H1 (cell line): ENCODE measurements around the gene CDC42EP3. TPM values are rescaled to one million over a fixed set of nuclear protein-coding genes. Genes with fewer than 3 reads are reported as not detected.

Source experiments
- CTCF ChIA-PET: fragments of 300-600 bp; sonication (Branson Sonifier 250); formaldehyde crosslinking; loops from one replicate; lab custom pipeline; 2021; ENCODE audit not compliant: partially characterized antibody; lab: Charles Lee
- POLR2A ChIA-PET: fragments of 300-600 bp; sonication (Branson Sonifier 250); formaldehyde crosslinking; loops from one replicate; lab custom pipeline; 2021; ENCODE audit warnings: inconsistent platforms; ENCODE audit not compliant: partially characterized antibody; lab: Charles Lee
- DNase-seq, 2 experiments: peaks; one replicate each; pipeline versions ENCODE4 v3.0.0 to v3.0.0-alpha.2; 2010 to 2022; ENCODE audit warnings: low spot score in 2 of 2, low read depth in 1 of 2, mixed read lengths in 1 of 2
- FAIRE-seq: peaks from 2 replicates; lab custom pipeline; 2011; peaks lifted over from hg19 to GRCh38; lab: Jason Lieb, UNC
- H2AFZ ChIP-seq: 2 replicates; pipeline ENCODE4 v1.8.1; 2012; ENCODE audit warnings: low read length, inconsistent platforms
- H2AK5ac ChIP-seq: 2 replicates; pipeline ENCODE4 v1.6.1; 2013; ENCODE audit warnings: low read depth, low read length
- H2BK120ac ChIP-seq: replicated peaks from 2 replicates; pipeline ENCODE3; 2013; ENCODE audit warnings: low read depth, low read length, inconsistent platforms
- H2BK12ac ChIP-seq: 2 replicates; pipeline ENCODE4 v1.6.1; 2013; ENCODE audit warnings: low read depth, low read length
- H2BK15ac ChIP-seq: 2 replicates; pipeline ENCODE4 v1.6.1; 2013; ENCODE audit warnings: low read length
- H2BK20ac ChIP-seq: 2 replicates; pipeline ENCODE4 v1.6.1; 2013; ENCODE audit warnings: low read length
- H2BK5ac ChIP-seq: 2 replicates; pipeline ENCODE4 v1.6.1; 2013; ENCODE audit warnings: low read depth, low read length
- H3K14ac ChIP-seq: 2 replicates; pipeline ENCODE4 v1.6.1; 2013; ENCODE audit warnings: inconsistent platforms; ENCODE audit not compliant: insufficient read length
- H3K18ac ChIP-seq: 2 replicates; pipeline ENCODE4 v1.6.1; 2013; ENCODE audit warnings: low read length; ENCODE audit errors: extremely low read depth
- H3K23ac ChIP-seq: 2 replicates; pipeline ENCODE4 v1.6.1; 2013; ENCODE audit warnings: inconsistent platforms; ENCODE audit not compliant: insufficient read length
- H3K23me2 ChIP-seq: 2 replicates; pipeline ENCODE4 v1.6.1; 2013; ENCODE audit warnings: low read depth, low read length
- H3K27ac ChIP-seq: 2 replicates; pipeline ENCODE4 v1.6.1; 2011; ENCODE audit warnings: low read depth, low read length, inconsistent platforms
- H3K27me3 ChIP-seq, 4 experiments: replicated peaks in 1 of 4; 1 replicate in 1 of 4; 2 replicates in 3 of 4; pipeline versions ENCODE4 v1.6.1 to v1.8.1; 2011 to 2013; ENCODE audit warnings: low read length in 3 of 4, mild to moderate bottlenecking in 3 of 4, inconsistent platforms in 2 of 4, mixed read lengths in 2 of 4, moderate library complexity in 1 of 4; ENCODE audit not compliant: control insufficient read depth in 3 of 4, insufficient read depth in 3 of 4; ENCODE audit errors: extremely low read depth in 1 of 4
- H3K36me3 ChIP-seq, 4 experiments: 2 replicates each; pipeline versions ENCODE4 v1.6.1 to v1.8.1; 2011 to 2013; ENCODE audit warnings: mild to moderate bottlenecking in 4 of 4, low read length in 3 of 4, moderate library complexity in 2 of 4, control low read depth in 1 of 4, inconsistent platforms in 1 of 4; ENCODE audit not compliant: insufficient read depth in 4 of 4, control insufficient read depth in 2 of 4
- H3K4ac ChIP-seq: replicated peaks from 2 replicates; pipeline ENCODE3; 2013; ENCODE audit warnings: low read length, low read depth, mixed read lengths, inconsistent platforms; ENCODE audit not compliant: insufficient read length
- H3K4me1 ChIP-seq, 4 experiments: replicated peaks in 1 of 4; 1 replicate in 1 of 4; 2 replicates in 3 of 4; pipeline versions ENCODE4 v1.6.1 to v1.8.1; 2011 to 2013; ENCODE audit warnings: low read length in 3 of 4, inconsistent platforms in 2 of 4, mixed read lengths in 1 of 4; ENCODE audit not compliant: insufficient read depth in 4 of 4, control insufficient read depth in 3 of 4
- H3K4me2 ChIP-seq, 2 experiments: 2 replicates each; pipeline versions ENCODE4 v1.6.1 to v1.8.1; 2011 to 2013; ENCODE audit warnings: low read depth in 2 of 2, low read length in 2 of 2, control low read depth in 1 of 2, inconsistent platforms in 1 of 2, mild to moderate bottlenecking in 1 of 2; ENCODE audit not compliant: insufficient read depth in 1 of 2
- H3K4me3 ChIP-seq, 4 experiments: fragments of 200-600, 300-600 bp in 1 of 4; sonication (generic), shearing (Covaris generic), sonication (Bioruptor Twin) in 1 of 4; 2 replicates each; pipeline versions ENCODE4 v1.5.1 to v1.8.1; 2011 to 2016; ENCODE audit warnings: low read length in 4 of 4, low read depth in 3 of 4, control low read depth in 2 of 4, inconsistent platforms in 2 of 4, mild to moderate bottlenecking in 2 of 4, mixed read lengths in 1 of 4, moderate library complexity in 1 of 4; ENCODE audit not compliant: insufficient read depth in 2 of 4; ENCODE audit errors: extremely low read depth in 1 of 4
- H3K56ac ChIP-seq: replicated peaks from 2 replicates; pipeline ENCODE3; 2013; ENCODE audit warnings: low read depth, mild to moderate bottlenecking, mixed read lengths, low read length, inconsistent platforms; ENCODE audit not compliant: insufficient read length
- H3K79me1 ChIP-seq: 2 replicates; pipeline ENCODE4 v1.6.1; 2013; ENCODE audit warnings: low read depth, low read length, control low read depth
- H3K79me2 ChIP-seq, 2 experiments: 2 replicates each; pipeline versions ENCODE4 v1.6.1 to v1.8.1; 2012 to 2013; ENCODE audit warnings: low read length in 2 of 2, mild to moderate bottlenecking in 2 of 2, inconsistent platforms in 1 of 2; ENCODE audit not compliant: insufficient read depth in 2 of 2, control insufficient read depth in 1 of 2
- H3K9ac ChIP-seq, 4 experiments: replicated peaks in 1 of 4; 1 replicate in 1 of 4; 2 replicates in 3 of 4; pipeline versions ENCODE4 v1.6.1 to v1.8.1; 2011 to 2013; ENCODE audit warnings: low read depth in 3 of 4, low read length in 3 of 4, control low read depth in 2 of 4, mild to moderate bottlenecking in 2 of 4, moderate library complexity in 2 of 4, inconsistent platforms in 1 of 4; ENCODE audit errors: extremely low read depth in 1 of 4
- H3K9me3 ChIP-seq, 2 experiments: 2 replicates each; pipeline versions ENCODE4 v1.6.1 to v1.8.1; 2012 to 2013; ENCODE audit warnings: mild to moderate bottlenecking in 2 of 2, moderate library complexity in 2 of 2, control low read depth in 1 of 2, inconsistent platforms in 1 of 2, low read depth in 1 of 2, low read length in 1 of 2, mixed read lengths in 1 of 2; ENCODE audit not compliant: insufficient read depth in 2 of 2
- H4K20me1 ChIP-seq, 2 experiments: replicated peaks in 1 of 2; 2 replicates each; pipeline versions ENCODE3 to v1.8.1; 2011 to 2013; ENCODE audit warnings: inconsistent platforms in 2 of 2, low read length in 2 of 2, mild to moderate bottlenecking in 1 of 2; ENCODE audit not compliant: insufficient read depth in 2 of 2, control insufficient read depth in 1 of 2
- H4K5ac ChIP-seq: 2 replicates; pipeline ENCODE4 v1.6.1; 2013; ENCODE audit warnings: low read length, low read depth, mixed read lengths, inconsistent platforms; ENCODE audit not compliant: insufficient read length
- H4K8ac ChIP-seq: 2 replicates; pipeline ENCODE4 v1.8.0; 2013; ENCODE audit warnings: mild to moderate bottlenecking, moderate library complexity, low read length, inconsistent platforms; ENCODE audit not compliant: insufficient read depth; ENCODE audit errors: extremely low read depth
- H4K91ac ChIP-seq: replicated peaks from 2 replicates; pipeline ENCODE3; 2013; ENCODE audit warnings: low read length, mixed read lengths, inconsistent platforms; ENCODE audit not compliant: insufficient read length
- CBX5 ChIP-seq: fragments of 300-800, 300-1000 bp; sonication (generic); IDR thresholded peaks from 2 replicates; pipeline ENCODE4 v1.7.1; 2016; ENCODE audit warnings: antibody characterized with exemption, low read length, low read depth
- NANOG ChIP-seq: IDR thresholded peaks from 2 replicates; pipeline ENCODE4 v1.6.1; 2011; ENCODE audit warnings: low read length, low read depth, mild to moderate bottlenecking, inconsistent platforms; ENCODE audit not compliant: insufficient read depth, poor library complexity, severe bottlenecking
- POLR2AphosphoS5 ChIP-seq: IDR thresholded peaks from 2 replicates; pipeline ENCODE4 v1.6.1; 2011; ENCODE audit warnings: low read depth, low read length
- RNF2 ChIP-seq: fragments of 200-900, 300-1000 bp; sonication (generic); IDR thresholded peaks from 2 replicates; pipeline ENCODE4 v1.7.1; 2016; ENCODE audit warnings: borderline replicate concordance, low read depth, mild to moderate bottlenecking, antibody characterized with exemption, low read length; ENCODE audit not compliant: poor library complexity, severe bottlenecking; ENCODE audit errors: missing control alignments
- SIX5 ChIP-seq: IDR thresholded peaks from 2 replicates; pipeline ENCODE4 v1.6.1; 2011; ENCODE audit warnings: mild to moderate bottlenecking, low read depth, low read length
- WGBS, 2 experiments: shearing (Covaris generic) in 1 of 2; methylation state at CpG; one replicate each; pipeline versions ENCODE4 v1.1.6 to v1.1.7; 2013 to 2015; ENCODE audit warnings: low lambda C conversion rate in 2 of 2, mixed read lengths in 2 of 2, inconsistent platforms in 1 of 2, low coverage in 1 of 2, missing lambda C conversion rate in 1 of 2; ENCODE audit not compliant: insufficient replicate concordance in 2 of 2, insufficient coverage in 1 of 2, insufficient read length in 1 of 2; ENCODE audit errors: extremely low coverage in 1 of 2, missing lambda C conversion rate in 1 of 2; 5-methylcytosine and 5-hydroxymethylcytosine counted together
- polyA plus RNA-seq, 7 experiments: library from polyadenylated mRNA; depleted of rRNA in 3 of 7; stranded (reverse) in 5 of 7; unstranded in 2 of 7; fragments of >200 nt in 5 of 7; fragments of 200-250 nt in 2 of 7; gene quantifications; 1 replicate in 5 of 7; 2 replicates in 1 of 7; 4 replicates in 1 of 7; pipeline versions ENCODE4 v1.2.1 to v1.2.3, GENCODE V29; 2011 to 2013; ENCODE audit warnings: missing spikeins in 2 of 7, mixed read lengths in 2 of 7
- total RNA-seq: library from RNA; stranded (reverse); fragmentation: NEBNext Ultra II Directional; extraction: Animal tissue kit (Norgen Biotek cat#: 25700); gene quantifications from 2 replicates; pipeline ENCODE4 v1.2.1, GENCODE V29; 2021
- TF ChIP-seq, protein P1 (sequence below): IDR thresholded peaks from 2 replicates; pipeline ENCODE4 v1.6.1; 2011; ENCODE audit warnings: low read length, improper control_type of control experiment
- TF ChIP-seq, protein P2 (sequence below), 3 experiments: IDR thresholded peaks; 1 replicate in 2 of 3; 2 replicates in 1 of 3; pipeline versions ENCODE4 v1.5.1 to v1.6.1; 2011; ENCODE audit warnings: low read length in 3 of 3, mild to moderate bottlenecking in 3 of 3, inconsistent platforms in 2 of 3, low read depth in 1 of 3, moderate library complexity in 1 of 3; ENCODE audit not compliant: insufficient read depth in 1 of 3; ENCODE audit errors: control extremely low read depth in 1 of 3

The CDC42EP3 gene
- total and polyA plus RNA-seq, 2 of the 8 experiments (the other 6 are each of a cell fraction or from before 2014, with no cell fraction given) = 18.4 to 24.7 TPM

DNA sequence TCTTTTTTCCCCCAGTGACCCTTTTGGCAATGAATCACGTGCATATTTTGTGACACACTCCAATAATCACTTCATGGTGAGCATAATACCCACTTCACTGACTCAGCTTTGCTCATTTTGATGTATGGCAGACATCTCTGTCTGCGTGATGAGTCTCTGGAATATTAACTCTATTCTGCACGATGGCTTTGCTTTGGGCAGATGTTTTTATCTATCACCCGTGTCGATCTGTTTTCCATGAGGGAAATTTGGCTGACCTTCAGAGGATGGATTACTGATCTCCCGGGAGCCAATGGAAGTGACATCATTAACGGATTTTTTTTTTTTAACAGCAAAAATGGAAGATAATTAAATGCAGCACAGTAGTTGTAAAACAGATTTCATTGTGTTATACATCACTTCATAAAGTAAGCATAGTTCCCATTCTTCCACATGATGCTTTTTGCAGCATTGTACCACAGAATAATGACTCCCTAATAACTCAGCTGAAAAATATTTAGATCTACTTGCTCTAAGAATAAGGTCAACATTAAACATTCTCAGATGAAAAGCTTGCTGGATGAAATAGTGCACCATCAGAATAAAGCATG, 29.8 kb downstream of the CDC42EP3 start:
- Histone ChIP-seq H4K20me1 (peaks cover 0 to 2% of the 10 kb centered on the region in 2 experiments), H3K4me1 (no peaks in the 10 kb centered on the region), H2BK12ac (no peak overlapping the region), H3K36me3 (peaks cover 3 to 18% (median 8%) of the 10 kb centered on the region in 4 experiments; a peak in 7 of 8 replicates), H2BK15ac (no peak overlapping the region), H3K9ac (no peak overlapping the region), H2BK5ac (no peak overlapping the region), H4K91ac (no peak overlapping the region), H2BK20ac (no peak overlapping the region), H3K23me2 (no peaks in the 10 kb centered on the region), H3K79me2 (no peaks in the 10 kb centered on the region), H3K9me3 (no peaks in the 10 kb centered on the region), H2AFZ (no peak overlapping the region), H2AK5ac (no peak overlapping the region), H3K4me2 (no peak overlapping the region), H4K8ac (no peak overlapping the region), H3K27ac (no peak overlapping the region), H2BK120ac (no peak overlapping the region), H3K23ac (no peak overlapping the region), H3K14ac (no peak overlapping the region), H3K18ac (no peak overlapping the region), H3K56ac (no peak overlapping the region), H3K4me3 (no peak overlapping the region), H3K79me1 (no peaks in the 10 kb centered on the region), H4K5ac (no peak overlapping the region), H3K4ac (no peak overlapping the region), H3K27me3 (no peaks in the 10 kb centered on the region)
- ChIA-PET POLR2A (interaction anchor here (0.6 kb wide), 2 partner anchors 135 to 1847 kb away, joined by 3 read pairs; no protein-coding TSS in a partner anchor), CTCF (no interaction called here)
- FAIRE-seq (no peak), DNase-seq (no peak)
- TF ChIP-seq NANOG (no peak), CBX5 (no peak), RNF2 (no peak), SIX5 (no peak), POLR2AphosphoS5 (no peak)
- TF ChIP-seq, protein P1, sequence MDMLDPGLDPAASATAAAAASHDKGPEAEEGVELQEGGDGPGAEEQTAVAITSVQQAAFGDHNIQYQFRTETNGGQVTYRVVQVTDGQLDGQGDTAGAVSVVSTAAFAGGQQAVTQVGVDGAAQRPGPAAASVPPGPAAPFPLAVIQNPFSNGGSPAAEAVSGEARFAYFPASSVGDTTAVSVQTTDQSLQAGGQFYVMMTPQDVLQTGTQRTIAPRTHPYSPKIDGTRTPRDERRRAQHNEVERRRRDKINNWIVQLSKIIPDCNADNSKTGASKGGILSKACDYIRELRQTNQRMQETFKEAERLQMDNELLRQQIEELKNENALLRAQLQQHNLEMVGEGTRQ = no peak
- TF ChIP-seq, protein P2, sequence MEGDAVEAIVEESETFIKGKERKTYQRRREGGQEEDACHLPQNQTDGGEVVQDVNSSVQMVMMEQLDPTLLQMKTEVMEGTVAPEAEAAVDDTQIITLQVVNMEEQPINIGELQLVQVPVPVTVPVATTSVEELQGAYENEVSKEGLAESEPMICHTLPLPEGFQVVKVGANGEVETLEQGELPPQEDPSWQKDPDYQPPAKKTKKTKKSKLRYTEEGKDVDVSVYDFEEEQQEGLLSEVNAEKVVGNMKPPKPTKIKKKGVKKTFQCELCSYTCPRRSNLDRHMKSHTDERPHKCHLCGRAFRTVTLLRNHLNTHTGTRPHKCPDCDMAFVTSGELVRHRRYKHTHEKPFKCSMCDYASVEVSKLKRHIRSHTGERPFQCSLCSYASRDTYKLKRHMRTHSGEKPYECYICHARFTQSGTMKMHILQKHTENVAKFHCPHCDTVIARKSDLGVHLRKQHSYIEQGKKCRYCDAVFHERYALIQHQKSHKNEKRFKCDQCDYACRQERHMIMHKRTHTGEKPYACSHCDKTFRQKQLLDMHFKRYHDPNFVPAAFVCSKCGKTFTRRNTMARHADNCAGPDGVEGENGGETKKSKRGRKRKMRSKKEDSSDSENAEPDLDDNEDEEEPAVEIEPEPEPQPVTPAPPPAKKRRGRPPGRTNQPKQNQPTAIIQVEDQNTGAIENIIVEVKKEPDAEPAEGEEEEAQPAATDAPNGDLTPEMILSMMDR (IDR thresholded peaks at IDR 0.05; ENCODE audit: control extremely low read depth in 1 of 3, insufficient read depth in 1 of 3, low read depth in 1 of 3, low read length in 3 of 3) = no peak
- 91% methylated on average over 7 of the region's 7 CpGs; no CpG with 5 or more reads in 1 of the 2 experiments for WGBS, 2 experiments
